HepG2 (cell line): ENCODE data around the gene KLF13. TPM values are rescaled to one million over a fixed set of nuclear protein-coding genes. Genes with fewer than 3 reads are reported as not detected.

Source experiments
- ATAC-seq: fragments of 200-7000 bp; cut with Tn5 transposase; 3 replicates; pipeline ENCODE4 v1.9.1; 2020; ENCODE audit warnings: mild to moderate bottlenecking, moderate library complexity
- BruUV-seq: library from RNA; stranded (reverse); fragments of 400-500 nt; replicated peaks from 2 replicates; lab custom pipeline; 2021; lab: Mats Ljungman, UMichigan
- CTCF ChIA-PET: fragments of 300-600 bp; formaldehyde crosslinking; extraction: SDS; loops from one replicate; lab custom pipeline; 2021; ENCODE audit warnings: low total read pairs, inconsistent platforms, low intra/inter-chr PET ratio; lab: Yijun Ruan, JAX
- POLR2A ChIA-PET: fragments of 350-600 bp; sonication (Branson Sonifier 250); formaldehyde crosslinking; loops from one replicate; lab custom pipeline; 2020; ENCODE audit warnings: antibody characterized with exemption, inconsistent platforms; lab: Yijun Ruan, JAX
- DNase-seq: peaks from one replicate; pipeline ENCODE4 v3.0.0-alpha.2; 2015; ENCODE audit warnings: low spot score
- FAIRE-seq: peaks from 3 replicates; lab custom pipeline; 2011; peaks lifted over from hg19 to GRCh38; lab: Jason Lieb, UNC
- H2AFZ ChIP-seq: one replicate; pipeline ENCODE4 v1.6.1; 2011; ENCODE audit warnings: low read length, inconsistent platforms
- H3K27ac ChIP-seq: fragments of 300-600 bp; 3 replicates; pipeline ENCODE4 v1.8.0; 2011; ENCODE audit warnings: mixed run types, mild to moderate bottlenecking, mixed read lengths, low read length, inconsistent platforms; ENCODE audit not compliant: insufficient read depth; ENCODE audit errors: extremely low read length
- H3K27me3 ChIP-seq, 2 experiments: fragments of 200-600 bp in 1 of 2; 2 replicates in 1 of 2; 3 replicates in 1 of 2; pipeline versions ENCODE4 v1.6.0 to v1.8.0; 2011; ENCODE audit warnings: low read length in 2 of 2, mild to moderate bottlenecking in 2 of 2, moderate library complexity in 2 of 2, inconsistent platforms in 1 of 2; ENCODE audit not compliant: insufficient read depth in 2 of 2, control insufficient read depth in 1 of 2
- H3K36me3 ChIP-seq, 2 experiments: fragments of 200-600 bp in 1 of 2; replicated peaks in 1 of 2; 2 replicates in 1 of 2; 3 replicates in 1 of 2; pipeline versions ENCODE4 v1.5.1 to v1.8.0; 2011; ENCODE audit warnings: low read length in 2 of 2, inconsistent platforms in 1 of 2; ENCODE audit not compliant: insufficient read depth in 2 of 2, control insufficient read depth in 1 of 2
- H3K4me1 ChIP-seq: 2 replicates; pipeline ENCODE4 v1.5.1; 2012; ENCODE audit warnings: low read length, inconsistent platforms; ENCODE audit not compliant: insufficient read depth
- H3K4me2 ChIP-seq: 2 replicates; pipeline ENCODE4 v1.6.0; 2011; ENCODE audit warnings: low read depth, low read length, inconsistent platforms
- H3K4me3 ChIP-seq, 3 experiments: fragments of 200-600 bp in 1 of 3; sonication (generic), shearing (Covaris generic) in 1 of 3; replicated peaks in 1 of 3; 2 replicates each; pipeline ENCODE4 v1.5.1; 2011 to 2016; ENCODE audit warnings: low read length in 3 of 3, inconsistent platforms in 2 of 3, low read depth in 2 of 3, mild to moderate bottlenecking in 2 of 3, control low read depth in 1 of 3, mixed read lengths in 1 of 3; ENCODE audit not compliant: insufficient read depth in 1 of 3
- H3K79me2 ChIP-seq: one replicate; pipeline ENCODE4 v1.6.1; 2011; ENCODE audit warnings: low read length, inconsistent platforms; ENCODE audit not compliant: insufficient read depth
- H3K9ac ChIP-seq: 2 replicates; pipeline ENCODE4 v1.6.0; 2011; ENCODE audit warnings: mild to moderate bottlenecking, low read depth, low read length, inconsistent platforms; ENCODE audit not compliant: insufficient read depth
- H3K9me3 ChIP-seq: 2 replicates; pipeline ENCODE4 v1.5.1; 2012; ENCODE audit warnings: mild to moderate bottlenecking, low read length
- H4K20me1 ChIP-seq: 2 replicates; pipeline ENCODE4 v1.6.0; 2011; ENCODE audit warnings: inconsistent platforms, mild to moderate bottlenecking, low read length, moderate library complexity; ENCODE audit not compliant: insufficient read depth
- ATM ChIP-seq: fragments of 450-650 bp; IDR thresholded peaks from 2 replicates; pipeline ENCODE4 v1.7.1; 2017; ENCODE audit warnings: mild to moderate bottlenecking, borderline replicate concordance
- MTA1 ChIP-seq: sonication (generic); formaldehyde crosslinking; IDR thresholded peaks from 2 replicates; pipeline ENCODE4 v1.4.0; 2020; ENCODE audit warnings: missing genetic modification reagents, mild to moderate bottlenecking, borderline replicate concordance
- RFX3 ChIP-seq: IDR thresholded peaks from 2 replicates; pipeline ENCODE4 v1.6.1; 2016; ENCODE audit warnings: missing biosample characterization, missing genetic modification reagents
- SP4 ChIP-seq: sonication (generic); formaldehyde crosslinking; IDR thresholded peaks from 2 replicates; pipeline ENCODE4 v1.8.1; 2023; ENCODE audit warnings: mild to moderate bottlenecking, missing genetic modification reagents
- TERF1 ChIP-seq: sonication (generic); formaldehyde crosslinking; IDR thresholded peaks from 2 replicates; pipeline ENCODE4 v1.8.0; 2022; ENCODE audit warnings: mild to moderate bottlenecking, missing genetic modification reagents, moderate library complexity
- ZFAT ChIP-seq: sonication (generic); formaldehyde crosslinking; conservative IDR thresholded peaks from 2 replicates; pipeline ENCODE4 v1.8.1; 2023; ENCODE audit warnings: missing genetic modification reagents, inconsistent platforms
- ZNF557 ChIP-seq: sonication (generic); formaldehyde crosslinking; IDR thresholded peaks from 2 replicates; pipeline ENCODE4 v1.4.0; 2020; ENCODE audit warnings: missing genetic modification reagents
- ZNF644 ChIP-seq: IDR thresholded peaks from 2 replicates; pipeline ENCODE4 v1.6.1; 2016; ENCODE audit warnings: low read depth
- ZNF720 ChIP-seq: sonication (generic); formaldehyde crosslinking; IDR thresholded peaks from 2 replicates; pipeline ENCODE4 v1.4.0; 2020; ENCODE audit warnings: missing genetic modification reagents
- WGBS: methylation state at CpG from one replicate; pipeline ENCODE4 v1.1.6; 2017; ENCODE audit warnings: low lambda C conversion rate; 5-methylcytosine and 5-hydroxymethylcytosine counted together
- in situ Hi-C: cut with HindIII; loops from 2 replicates; pipeline ENCODE4 v1.10.0; 2017; ENCODE audit warnings: low pct_unique_long_range_greater_than_20kb; ENCODE audit not compliant: extremely low pct_ligation_motif_present
- intact Hi-C: fragments of 100-400 bp; cut with micrococcal nuclease; formaldehyde crosslinking; loops from one replicate; pipeline ENCODE4 v1.10.0; 2022; ENCODE audit not compliant: unreplicated experiment
- polyA plus RNA-seq, 8 experiments: library from polyadenylated mRNA; depleted of rRNA in 3 of 8; stranded (reverse) in 7 of 8; unstranded in 1 of 8; fragments of >200 nt; fragmentation: Illumina TruSeq in 4 of 8; extraction: Trizol in 4 of 8; gene quantifications; 2 replicates each; pipeline versions ENCODE4 v1.2.1 to v1.2.3, GENCODE V29; 2011 to 2016; ENCODE audit warnings: low read depth in 4 of 8, missing spikeins in 1 of 8, mixed read lengths in 1 of 8; ENCODE audit not compliant: insufficient read depth in 1 of 8
- total RNA-seq, 5 experiments: library from RNA; depleted of rRNA; stranded (reverse); fragments of >200 nt; fragmentation: Illumina TruSeq; extraction: Trizol; gene quantifications; 2 replicates each; pipeline ENCODE4 v1.2.3, GENCODE V29; 2016; ENCODE audit warnings: low read depth in 1 of 5
- TF ChIP-seq, protein P1 (sequence below): IDR thresholded peaks from 2 replicates; pipeline ENCODE4 v1.6.1; 2012; ENCODE audit warnings: low read depth, low read length, improper control_type of control experiment
- TF ChIP-seq, protein P2 (sequence below): IDR thresholded peaks from 2 replicates; pipeline ENCODE4 v1.6.1; 2016; ENCODE audit warnings: control low read depth
- TF ChIP-seq, protein P3 (sequence below): sonication (generic); formaldehyde crosslinking; IDR thresholded peaks from 2 replicates; pipeline ENCODE4 v1.4.0; 2020; ENCODE audit warnings: missing genetic modification reagents
- TF ChIP-seq, protein P4 (sequence below): sonication (generic); IDR thresholded peaks from 2 replicates; pipeline ENCODE4 v1.6.1; 2016; ENCODE audit warnings: low read depth, borderline replicate concordance
- TF ChIP-seq, protein P5 (sequence below): sonication (generic); formaldehyde crosslinking; IDR thresholded peaks from 2 replicates; pipeline ENCODE4 v1.5.0; 2020; ENCODE audit warnings: mild to moderate bottlenecking, missing genetic modification reagents

KLF13 gene
- total and polyA plus RNA-seq, 2 of the 13 experiments (the other 11 are each of a cell fraction or from before 2014, with no cell fraction given): 16.8 to 25.1 TPM

GRCh38 chr15:31359702-31360111 is 33.1 kb downstream of the KLF13 start (continued):
- TF ChIP-seq ZNF557 (CRISPR knock-in tag): no peak
- no peak for TF ChIP-seq SP4 (CRISPR knock-in tag)
- TF ChIP-seq, protein P1, sequence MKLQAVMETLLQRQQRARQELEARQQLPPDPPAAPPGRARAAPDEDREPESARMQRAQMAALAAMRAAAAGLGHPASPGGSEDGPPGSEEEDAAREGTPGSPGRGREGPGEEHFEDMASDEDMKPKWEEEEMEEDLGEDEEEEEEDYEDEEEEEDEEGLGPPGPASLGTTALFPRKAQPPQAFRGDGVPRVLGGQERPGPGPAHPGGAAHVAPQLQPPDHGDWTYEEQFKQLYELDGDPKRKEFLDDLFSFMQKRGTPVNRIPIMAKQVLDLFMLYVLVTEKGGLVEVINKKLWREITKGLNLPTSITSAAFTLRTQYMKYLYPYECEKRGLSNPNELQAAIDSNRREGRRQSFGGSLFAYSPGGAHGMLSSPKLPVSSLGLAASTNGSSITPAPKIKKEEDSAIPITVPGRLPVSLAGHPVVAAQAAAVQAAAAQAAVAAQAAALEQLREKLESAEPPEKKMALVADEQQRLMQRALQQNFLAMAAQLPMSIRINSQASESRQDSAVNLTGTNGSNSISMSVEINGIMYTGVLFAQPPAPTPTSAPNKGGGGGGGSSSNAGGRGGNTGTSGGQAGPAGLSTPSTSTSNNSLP: no peak
- TF ChIP-seq, protein P2, sequence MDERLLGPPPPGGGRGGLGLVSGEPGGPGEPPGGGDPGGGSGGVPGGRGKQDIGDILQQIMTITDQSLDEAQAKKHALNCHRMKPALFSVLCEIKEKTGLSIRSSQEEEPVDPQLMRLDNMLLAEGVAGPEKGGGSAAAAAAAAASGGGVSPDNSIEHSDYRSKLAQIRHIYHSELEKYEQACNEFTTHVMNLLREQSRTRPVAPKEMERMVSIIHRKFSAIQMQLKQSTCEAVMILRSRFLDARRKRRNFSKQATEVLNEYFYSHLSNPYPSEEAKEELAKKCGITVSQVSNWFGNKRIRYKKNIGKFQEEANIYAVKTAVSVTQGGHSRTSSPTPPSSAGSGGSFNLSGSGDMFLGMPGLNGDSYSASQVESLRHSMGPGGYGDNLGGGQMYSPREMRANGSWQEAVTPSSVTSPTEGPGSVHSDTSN (CRISPR knock-in tag): no peak
- TF ChIP-seq, protein P3, sequence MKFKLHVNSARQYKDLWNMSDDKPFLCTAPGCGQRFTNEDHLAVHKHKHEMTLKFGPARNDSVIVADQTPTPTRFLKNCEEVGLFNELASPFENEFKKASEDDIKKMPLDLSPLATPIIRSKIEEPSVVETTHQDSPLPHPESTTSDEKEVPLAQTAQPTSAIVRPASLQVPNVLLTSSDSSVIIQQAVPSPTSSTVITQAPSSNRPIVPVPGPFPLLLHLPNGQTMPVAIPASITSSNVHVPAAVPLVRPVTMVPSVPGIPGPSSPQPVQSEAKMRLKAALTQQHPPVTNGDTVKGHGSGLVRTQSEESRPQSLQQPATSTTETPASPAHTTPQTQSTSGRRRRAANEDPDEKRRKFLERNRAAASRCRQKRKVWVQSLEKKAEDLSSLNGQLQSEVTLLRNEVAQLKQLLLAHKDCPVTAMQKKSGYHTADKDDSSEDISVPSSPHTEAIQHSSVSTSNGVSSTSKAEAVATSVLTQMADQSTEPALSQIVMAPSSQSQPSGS (CRISPR knock-in tag): no peak
- TF ChIP-seq, protein P4, sequence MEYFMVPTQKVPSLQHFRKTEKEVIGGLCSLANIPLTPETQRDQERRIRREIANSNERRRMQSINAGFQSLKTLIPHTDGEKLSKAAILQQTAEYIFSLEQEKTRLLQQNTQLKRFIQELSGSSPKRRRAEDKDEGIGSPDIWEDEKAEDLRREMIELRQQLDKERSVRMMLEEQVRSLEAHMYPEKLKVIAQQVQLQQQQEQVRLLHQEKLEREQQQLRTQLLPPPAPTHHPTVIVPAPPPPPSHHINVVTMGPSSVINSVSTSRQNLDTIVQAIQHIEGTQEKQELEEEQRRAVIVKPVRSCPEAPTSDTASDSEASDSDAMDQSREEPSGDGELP: no peak

GRCh38 chr15:31360158-31360561 is 33.5 kb downstream of the KLF13 start:
- ChIA-PET POLR2A (no interaction called here), CTCF (no interaction called here)
- FAIRE-seq (no peak), DNase-seq (no peak), ATAC-seq (no peak)
- no peaks in the 10 kb centered on the region for H3K27me3 ChIP-seq
- no peak overlapping the region for H3K4me2 ChIP-seq
- H3K9ac ChIP-seq: no peak overlapping the region
- no peak overlapping the region for H2AFZ ChIP-seq
- in situ Hi-C loops (no loop called here), intact Hi-C loops (no loop called here)
- H3K4me3 ChIP-seq: no peak overlapping the region
- BruUV-seq: no TSS peak
- H3K36me3 ChIP-seq: 0 out of 5 replicates have a peak, but pooled peaks cover 0 to 4% of the 10 kb centered on the region in 2 experiments
- H4K20me1 ChIP-seq: peaks cover 3% of the 10 kb centered on the region
- H3K27ac ChIP-seq: no peak overlapping the region
- no peak for TF ChIP-seq TERF1 (CRISPR knock-in tag)
- TF ChIP-seq ZFAT (CRISPR knock-in tag): no peak
- no peak for TF ChIP-seq ZNF720 (CRISPR knock-in tag)
- TF ChIP-seq RFX3 (CRISPR knock-in tag): no peak
- no peak for TF ChIP-seq MTA1 (CRISPR knock-in tag)
- no peak for TF ChIP-seq ZNF644 (CRISPR knock-in tag)
- TF ChIP-seq, protein P5, sequence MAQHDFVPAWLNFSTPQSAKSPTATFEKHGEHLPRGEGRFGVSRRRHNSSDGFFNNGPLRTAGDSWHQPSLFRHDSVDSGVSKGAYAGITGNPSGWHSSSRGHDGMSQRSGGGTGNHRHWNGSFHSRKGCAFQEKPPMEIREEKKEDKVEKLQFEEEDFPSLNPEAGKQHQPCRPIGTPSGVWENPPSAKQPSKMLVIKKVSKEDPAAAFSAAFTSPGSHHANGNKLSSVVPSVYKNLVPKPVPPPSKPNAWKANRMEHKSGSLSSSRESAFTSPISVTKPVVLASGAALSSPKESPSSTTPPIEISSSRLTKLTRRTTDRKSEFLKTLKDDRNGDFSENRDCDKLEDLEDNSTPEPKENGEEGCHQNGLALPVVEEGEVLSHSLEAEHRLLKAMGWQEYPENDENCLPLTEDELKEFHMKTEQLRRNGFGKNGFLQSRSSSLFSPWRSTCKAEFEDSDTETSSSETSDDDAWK: no peak
- TF ChIP-seq ATM: no peak
- WGBS: 94% methylated on average over 3 of the region's 8 CpGs
- H3K4me1 ChIP-seq: peaks cover 10% of the 10 kb centered on the region; the same call in 1 of the 2 replicates
- H3K9me3 ChIP-seq: no peaks in the 10 kb centered on the region
- peaks cover 26% of the 10 kb centered on the region for H3K79me2 ChIP-seq
